Endodermal cell (in vitro differentiated cells): Measurements from ENCODE around the gene PAN3. TPM values are rescaled to one million over a fixed set of nuclear protein-coding genes. Genes with fewer than 3 reads are reported as not detected.

Source experiments
- DNase-seq: peaks from one replicate; pipeline ENCODE4 v3.0.0-alpha.2; 2017
- H3K27ac ChIP-seq: 2 replicates; pipeline ENCODE4 v1.5.1; 2013; ENCODE audit warnings: mild to moderate bottlenecking, low read depth, low read length, moderate library complexity
- H3K27me3 ChIP-seq: 2 replicates; pipeline ENCODE4 v1.6.1; 2013; ENCODE audit warnings: mild to moderate bottlenecking, low read length, moderate library complexity; ENCODE audit not compliant: insufficient read depth, control insufficient read depth, poor library complexity, severe bottlenecking
- H3K36me3 ChIP-seq: 2 replicates; pipeline ENCODE4 v1.7.0; 2013; ENCODE audit warnings: mild to moderate bottlenecking, low read length, moderate library complexity; ENCODE audit not compliant: control insufficient read depth, insufficient read depth
- H3K4me1 ChIP-seq: one replicate; pipeline ENCODE4 v1.7.0; 2013; ENCODE audit warnings: low read length; ENCODE audit not compliant: control insufficient read depth, insufficient read depth
- H3K4me3 ChIP-seq: 2 replicates; pipeline ENCODE4 v1.5.1; 2013; ENCODE audit warnings: mild to moderate bottlenecking, low read length, moderate library complexity
- H3K9ac ChIP-seq: 2 replicates; pipeline ENCODE4 v1.6.1; 2013; ENCODE audit warnings: mild to moderate bottlenecking, low read length, moderate library complexity; ENCODE audit not compliant: poor library complexity, severe bottlenecking; ENCODE audit errors: extremely low read depth
- H3K9me3 ChIP-seq: 2 replicates; pipeline ENCODE4 v1.6.1; 2013; ENCODE audit warnings: mild to moderate bottlenecking, low read length, moderate library complexity; ENCODE audit not compliant: control insufficient read depth
- H3K27ac Mint-ChIP-seq: 2 replicates; pipeline ENCODE4 v1.8.0; 2020; ENCODE audit warnings: mixed read lengths
- H3K27me3 Mint-ChIP-seq: 2 replicates; pipeline ENCODE4 v1.8.0; 2021; ENCODE audit warnings: mild to moderate bottlenecking, mixed read lengths; ENCODE audit not compliant: insufficient read depth
- H3K36me3 Mint-ChIP-seq: 2 replicates; pipeline ENCODE4 v1.8.0; 2020; ENCODE audit warnings: low read depth, mixed read lengths
- H3K4me1 Mint-ChIP-seq: 2 replicates; pipeline ENCODE4 v1.8.0; 2020; ENCODE audit warnings: mixed read lengths
- H3K4me3 Mint-ChIP-seq: 2 replicates; pipeline ENCODE4 v1.8.0; 2020; ENCODE audit warnings: mild to moderate bottlenecking, moderate library complexity, mixed read lengths
- H3K9me3 Mint-ChIP-seq: 2 replicates; pipeline ENCODE4 v1.8.0; 2020; ENCODE audit warnings: mild to moderate bottlenecking, mixed read lengths
- CTCF ChIP-seq: fragments of 200-600 bp; sonication (generic); conservative IDR thresholded peaks from 2 replicates; pipeline ENCODE4 v1.5.0; 2021; ENCODE audit warnings: antibody characterized with exemption, mild to moderate bottlenecking
- WGBS, 2 experiments: methylation state at CpG; one replicate each; pipeline versions ENCODE4 v1.1.5 to v1.1.7; 2013; ENCODE audit warnings: missing lambda C conversion rate in 2 of 2, mixed read lengths in 1 of 2; ENCODE audit not compliant: insufficient coverage in 1 of 2, insufficient read length in 1 of 2; 5-methylcytosine and 5-hydroxymethylcytosine counted together
- total RNA-seq, 2 donors: library from RNA; stranded (reverse); fragmentation: NEBNext Ultra II Directional in 1 of 2; extraction: Animal tissue kit (Norgen Biotek cat#: 25700) in 1 of 2; gene quantifications; 2 replicates in 1 of 2; 3 replicates in 1 of 2; pipeline ENCODE4 v1.2.1, GENCODE V29; 2021

PAN3 gene
- total RNA-seq, 2 donors from 2014 or later = 73.5 to 73.8 TPM

- Mint-ChIP-seq H3K36me3 (peaks cover 58% of the 10 kb centered on the region), H3K27me3 (no peaks in the 10 kb centered on the region), H3K4me1 (peaks cover 29% of the 10 kb centered on the region), H3K9me3 (no peaks in the 10 kb centered on the region), H3K4me3 (no peak overlapping the region), H3K27ac (no peak overlapping the region)
- no peak for TF ChIP-seq CTCF
- H3K4me3 ChIP-seq = no peak overlapping the region
- H3K27me3 ChIP-seq = no peaks in the 10 kb centered on the region
- H3K4me1 ChIP-seq = no peaks in the 10 kb centered on the region
- H3K27ac ChIP-seq = no peak overlapping the region
- no peaks in the 10 kb centered on the region for H3K9me3 ChIP-seq
- no peak for DNase-seq
- H3K36me3 ChIP-seq = peaks cover 73% of the 10 kb centered on the region
- H3K9ac ChIP-seq = no peak overlapping the region
Observed at GRCh38 chr13:28177327-28177726, 39.0 kb downstream of the PAN3 start.

- Mint-ChIP-seq H3K27ac (no peak overlapping the region), H3K36me3 (peaks cover 58% of the 10 kb centered on the region), H3K27me3 (no peaks in the 10 kb centered on the region), H3K9me3 (no peaks in the 10 kb centered on the region), H3K4me3 (no peak overlapping the region), H3K4me1 (peaks cover 27% of the 10 kb centered on the region)
- no peak for DNase-seq
- no peaks in the 10 kb centered on the region for H3K27me3 ChIP-seq
- 100% methylated on average over 1 of the region's 1 CpG; no CpG with 5 or more reads in 1 of the 2 experiments for WGBS, 2 experiments
- H3K9me3 ChIP-seq = no peaks in the 10 kb centered on the region
- TF ChIP-seq CTCF = no peak
- no peak overlapping the region for H3K4me3 ChIP-seq
- H3K9ac ChIP-seq = no peak overlapping the region
- no peak overlapping the region for H3K27ac ChIP-seq
- H3K36me3 ChIP-seq = peaks cover 73% of the 10 kb centered on the region
- H3K4me1 ChIP-seq = no peaks in the 10 kb centered on the region
Observed at GRCh38 chr13:28177877-28178276, 39.5 kb downstream of the PAN3 start.

GRCh38 chr13:28179974-28180373 is 41.6 kb downstream of the PAN3 start:
- no peak overlapping the region for H3K4me3 Mint-ChIP-seq
- no peak for TF ChIP-seq CTCF
- no peak for DNase-seq
- peaks cover 57% of the 10 kb centered on the region for H3K36me3 Mint-ChIP-seq
- no peaks in the 10 kb centered on the region for H3K9me3 Mint-ChIP-seq
- H3K4me1 Mint-ChIP-seq = peaks cover 29% of the 10 kb centered on the region
- H3K27ac ChIP-seq = no peak overlapping the region
- H3K9ac ChIP-seq = no peak overlapping the region
- H3K4me1 ChIP-seq = no peaks in the 10 kb centered on the region
- H3K9me3 ChIP-seq = no peaks in the 10 kb centered on the region
- peaks cover 67% of the 10 kb centered on the region for H3K36me3 ChIP-seq
- H3K27ac Mint-ChIP-seq = no peak overlapping the region
- no peak overlapping the region for H3K4me3 ChIP-seq
- no peaks in the 10 kb centered on the region for H3K27me3 ChIP-seq
- no peaks in the 10 kb centered on the region for H3K27me3 Mint-ChIP-seq
